HCT116 (cell line): Measurements from ENCODE around the gene PCDH20. TPM values are rescaled to one million over a fixed set of nuclear protein-coding genes. Genes with fewer than 3 reads are reported as not detected.

Source experiments
- ATAC-seq: fragments of 200-7000 bp; cut with Tn5 transposase; 2 replicates; pipeline ENCODE4 v1.9.1; 2020; ENCODE audit warnings: mild to moderate bottlenecking, moderate library complexity
- BruUV-seq: library from RNA; stranded (reverse); fragments of 400-500 nt; replicated peaks from 2 replicates; lab custom pipeline; 2021; lab: Mats Ljungman, UMichigan
- CTCF ChIA-PET: fragments of 300-600 bp; sonication (Branson Sonifier 250); formaldehyde crosslinking; loops from one replicate; lab custom pipeline; 2021; ENCODE audit warnings: antibody characterized with exemption; lab: Charles Lee
- POLR2A ChIA-PET: fragments of 300-600, 350-600 bp; sonication (Branson Sonifier 250); formaldehyde crosslinking; loops from one replicate; lab custom pipeline; 2021; ENCODE audit warnings: antibody characterized with exemption; lab: Charles Lee
- RAD21 ChIA-PET, 2 experiments: fragments of 300-600 bp; sonication (Branson Sonifier 250); formaldehyde crosslinking; loops; one replicate each; lab custom pipeline; 2023; ENCODE audit warnings: low total read pairs in 2 of 2; ENCODE audit not compliant: uncharacterized antibody in 2 of 2, unreplicated experiment in 2 of 2, low non-redundant PET in 1 of 2; lab: Charles Lee
- DNase-seq: peaks from one replicate; pipeline ENCODE4 v3.0.0-alpha.2; 2010; ENCODE audit warnings: low read depth, low spot score
- H2AFZ ChIP-seq: fragments of 200-600 bp; shearing (Covaris generic), sonication (generic); 2 replicates; pipeline ENCODE4 v1.6.1; 2017; ENCODE audit warnings: low read depth, mixed run types, mixed read lengths, antibody characterized with exemption, low read length; ENCODE audit not compliant: poor library complexity, severe bottlenecking
- H3K27ac ChIP-seq: 2 replicates; pipeline ENCODE4 v1.5.1; 2012; ENCODE audit warnings: low read depth, low read length
- H3K27me3 ChIP-seq: fragments of 200-600 bp; sonication (generic); 2 replicates; pipeline ENCODE4 v1.6.1; 2016; ENCODE audit warnings: mixed run types, low read length, mixed read lengths; ENCODE audit not compliant: insufficient read depth
- H3K36me3 ChIP-seq, 2 experiments: fragments of 200-500 bp in 1 of 2; fragments of 200-600 bp in 1 of 2; sonication (Bioruptor generic) in 1 of 2; sonication (generic) in 1 of 2; 2 replicates each; pipeline versions ENCODE4 v1.5.1 to v1.6.1; 2014 to 2016; ENCODE audit warnings: low read length in 2 of 2, inconsistent platforms in 1 of 2, mixed read lengths in 1 of 2, mixed run types in 1 of 2; ENCODE audit not compliant: insufficient read depth in 2 of 2, control insufficient read depth in 1 of 2
- H3K4me1 ChIP-seq, 2 experiments: fragments of 200-600 bp in 1 of 2; sonication (generic) in 1 of 2; 2 replicates each; pipeline versions ENCODE4 v1.5.1 to v1.6.1; 2012 to 2017; ENCODE audit warnings: low read length in 2 of 2, inconsistent platforms in 1 of 2, mild to moderate bottlenecking in 1 of 2, mixed read lengths in 1 of 2, mixed run types in 1 of 2, moderate library complexity in 1 of 2; ENCODE audit not compliant: insufficient read depth in 2 of 2, control insufficient read depth in 1 of 2
- H3K4me2 ChIP-seq: fragments of 200-600 bp; sonication (generic); 2 replicates; pipeline ENCODE4 v1.6.1; 2017; ENCODE audit warnings: mixed run types, low read length, mixed read lengths
- H3K4me3 ChIP-seq, 2 experiments: fragments of 200-600 bp in 1 of 2; sonication (generic) in 1 of 2; replicated peaks in 1 of 2; 2 replicates each; pipeline ENCODE4 v1.5.1; 2011 to 2016; ENCODE audit warnings: low read length in 2 of 2, control low read depth in 1 of 2, low read depth in 1 of 2, mild to moderate bottlenecking in 1 of 2, mixed read lengths in 1 of 2, mixed run types in 1 of 2
- H3K79me2 ChIP-seq: fragments of 200-600 bp; sonication (generic); 2 replicates; pipeline ENCODE4 v1.6.1; 2017; ENCODE audit warnings: mild to moderate bottlenecking, mixed run types, low read length, moderate library complexity, mixed read lengths; ENCODE audit not compliant: insufficient read depth
- H3K9ac ChIP-seq: fragments of 200-600 bp; sonication (generic); 2 replicates; pipeline ENCODE4 v1.6.1; 2016; ENCODE audit warnings: low read length, mixed read lengths
- H3K9me2 ChIP-seq: fragments of 200-600 bp; sonication (generic), shearing (Covaris generic); 2 replicates; pipeline ENCODE4 v1.6.1; 2017; ENCODE audit warnings: mixed run types, mild to moderate bottlenecking, moderate library complexity; ENCODE audit not compliant: insufficient read depth
- H3K9me3 ChIP-seq, 2 experiments: fragments of 200-500 bp in 1 of 2; fragments of 200-600 bp in 1 of 2; sonication (Bioruptor generic) in 1 of 2; sonication (generic) in 1 of 2; 2 replicates each; pipeline ENCODE4 v1.6.1; 2014 to 2017; ENCODE audit warnings: low read length in 2 of 2, mixed read lengths in 2 of 2, inconsistent platforms in 1 of 2, low read depth in 1 of 2, mild to moderate bottlenecking in 1 of 2, mixed run types in 1 of 2, moderate library complexity in 1 of 2; ENCODE audit not compliant: control insufficient read depth in 1 of 2, insufficient read depth in 1 of 2
- H4K20me1 ChIP-seq: fragments of 200-600 bp; sonication (generic), shearing (Covaris generic); 2 replicates; pipeline ENCODE4 v1.6.1; 2017; ENCODE audit warnings: mixed run types, mild to moderate bottlenecking, moderate library complexity; ENCODE audit not compliant: insufficient read depth
- CEBPB ChIP-seq: IDR thresholded peaks from 2 replicates; pipeline ENCODE4 v1.6.1; 2012; ENCODE audit warnings: low read depth
- ELF1 ChIP-seq: IDR thresholded peaks from 2 replicates; pipeline ENCODE4 v1.6.1; 2012; ENCODE audit warnings: low read depth, borderline replicate concordance
- POLR2A ChIP-seq: IDR thresholded peaks from 2 replicates; pipeline ENCODE4 v1.7.0; 2011; ENCODE audit warnings: borderline replicate concordance; ENCODE audit not compliant: insufficient read depth, insufficient read length; ENCODE audit errors: extremely low read depth
- POLR2AphosphoS5 ChIP-seq: IDR thresholded peaks from 2 replicates; pipeline ENCODE4 v1.6.1; 2011; ENCODE audit warnings: mild to moderate bottlenecking, low read depth, low read length, moderate library complexity
- RAD21 ChIP-seq: IDR thresholded peaks from 2 replicates; pipeline ENCODE4 v1.6.1; 2012; ENCODE audit warnings: low read depth, mild to moderate bottlenecking
- SIN3A ChIP-seq: IDR thresholded peaks from 2 replicates; pipeline ENCODE4 v1.6.1; 2012; ENCODE audit warnings: low read depth
- SP1 ChIP-seq: IDR thresholded peaks from 2 replicates; pipeline ENCODE4 v1.6.1; 2012; ENCODE audit warnings: low read depth
- SRF ChIP-seq: IDR thresholded peaks from 2 replicates; pipeline ENCODE4 v1.6.1; 2012; ENCODE audit warnings: low read depth
- TCF7L2 ChIP-seq: IDR thresholded peaks from 2 replicates; pipeline ENCODE4 v1.7.0; 2011; ENCODE audit warnings: borderline replicate concordance, inconsistent platforms; ENCODE audit not compliant: insufficient read depth, insufficient read length; ENCODE audit errors: extremely low read depth
- YY1 ChIP-seq: IDR thresholded peaks from 2 replicates; pipeline ENCODE4 v1.6.1; 2011; ENCODE audit warnings: low read length, low read depth, moderate library complexity, mild to moderate bottlenecking; ENCODE audit not compliant: insufficient replicate concordance; ENCODE audit errors: extremely low read depth
- ZFX ChIP-seq: fragments of 450-650 bp; IDR thresholded peaks from 2 replicates; pipeline ENCODE4 v1.6.1; 2017
- intact Hi-C: fragments of 100-400 bp; cut with micrococcal nuclease; formaldehyde crosslinking; loops from 2 replicates; pipeline ENCODE4 v1.10.0; 2022
- total RNA-seq: library from RNA; stranded (reverse); gene quantifications from one replicate; pipeline ENCODE4 v1.2.1, GENCODE V29; 2021; ENCODE audit not compliant: unreplicated experiment
- TF ChIP-seq, protein P1 (sequence below): IDR thresholded peaks from 2 replicates; pipeline ENCODE4 v1.6.1; 2011; ENCODE audit warnings: mild to moderate bottlenecking, low read length, moderate library complexity; ENCODE audit not compliant: insufficient replicate concordance; ENCODE audit errors: extremely low read depth
- TF ChIP-seq, protein P2 (sequence below): IDR thresholded peaks from 2 replicates; pipeline ENCODE4 v1.6.1; 2012

PCDH20 gene
- total RNA-seq, 1 experiment from 2014 or later: not detected

DNA sequence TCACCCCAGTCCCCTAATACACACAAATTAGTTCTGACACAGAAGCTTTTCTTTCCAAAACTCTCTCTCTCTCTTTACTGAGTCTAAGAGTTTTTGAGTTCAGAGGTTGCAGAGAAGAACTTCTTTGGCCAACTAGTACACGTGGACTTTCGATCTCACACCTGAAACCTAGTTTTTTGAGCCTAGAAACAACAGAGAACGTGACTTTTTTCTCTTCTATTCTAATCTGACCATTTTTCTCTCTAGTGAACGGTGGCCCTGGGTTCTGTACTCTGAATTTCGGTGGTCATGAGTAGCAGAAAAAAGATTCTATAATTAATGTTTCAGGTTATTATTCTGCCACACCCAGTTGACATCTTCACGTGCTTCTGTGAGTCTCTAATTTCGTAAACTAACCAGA, 24.2 kb downstream of the PCDH20 start:
- RAD21 ChIA-PET: no interaction called here
- no peak for ATAC-seq
- intact Hi-C loops: no loop called here

DNA sequence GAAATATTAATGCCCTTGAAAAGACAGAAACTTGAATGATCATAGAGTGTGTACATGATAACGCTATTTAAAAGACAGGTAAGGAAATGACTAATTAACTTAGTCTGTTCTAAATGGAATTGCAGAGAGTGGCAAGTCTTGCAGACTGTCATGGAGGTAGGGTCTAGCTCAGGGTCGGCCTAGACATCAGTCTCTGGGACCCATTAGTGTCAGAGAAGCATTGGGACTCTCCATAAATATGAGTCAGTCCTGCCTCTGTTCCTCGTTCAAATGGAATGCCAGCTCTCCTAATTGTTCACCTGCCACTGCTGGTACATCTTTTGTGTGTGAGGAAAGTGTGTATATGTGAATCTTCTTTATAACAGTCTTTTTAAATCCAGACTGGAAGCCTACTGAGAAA, 28.0 kb downstream of the PCDH20 start:
- Histone ChIP-seq H3K4me2 (no peak overlapping the region), H2AFZ (no peak overlapping the region), H3K27me3 (no peaks in the 10 kb centered on the region), H3K4me3 (no peak overlapping the region), H3K36me3 (no peaks in the 10 kb centered on the region), H3K9ac (no peak overlapping the region), H3K79me2 (no peaks in the 10 kb centered on the region), H3K9me3 (no peaks in the 10 kb centered on the region), H3K4me1 (no peaks in the 10 kb centered on the region), H3K9me2 (no peaks in the 10 kb centered on the region), H3K27ac (no peak overlapping the region), H4K20me1 (no peaks in the 10 kb centered on the region)
- TF ChIP-seq RAD21: no peak
- TF ChIP-seq CEBPB: no peak
- TF ChIP-seq SP1: no peak
- TF ChIP-seq TCF7L2: no peak
- TF ChIP-seq ELF1: no peak
- TF ChIP-seq, protein P1, sequence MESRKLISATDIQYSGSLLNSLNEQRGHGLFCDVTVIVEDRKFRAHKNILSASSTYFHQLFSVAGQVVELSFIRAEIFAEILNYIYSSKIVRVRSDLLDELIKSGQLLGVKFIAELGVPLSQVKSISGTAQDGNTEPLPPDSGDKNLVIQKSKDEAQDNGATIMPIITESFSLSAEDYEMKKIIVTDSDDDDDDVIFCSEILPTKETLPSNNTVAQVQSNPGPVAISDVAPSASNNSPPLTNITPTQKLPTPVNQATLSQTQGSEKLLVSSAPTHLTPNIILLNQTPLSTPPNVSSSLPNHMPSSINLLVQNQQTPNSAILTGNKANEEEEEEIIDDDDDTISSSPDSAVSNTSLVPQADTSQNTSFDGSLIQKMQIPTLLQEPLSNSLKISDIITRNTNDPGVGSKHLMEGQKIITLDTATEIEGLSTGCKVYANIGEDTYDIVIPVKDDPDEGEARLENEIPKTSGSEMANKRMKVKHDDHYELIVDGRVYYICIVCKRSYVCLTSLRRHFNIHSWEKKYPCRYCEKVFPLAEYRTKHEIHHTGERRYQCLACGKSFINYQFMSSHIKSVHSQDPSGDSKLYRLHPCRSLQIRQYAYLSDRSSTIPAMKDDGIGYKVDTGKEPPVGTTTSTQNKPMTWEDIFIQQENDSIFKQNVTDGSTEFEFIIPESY: no peak
- TF ChIP-seq POLR2AphosphoS5: no peak
- ATAC-seq (no peak), DNase-seq (no peak)
- CTCF ChIA-PET: no interaction called here
- BruUV-seq: no TSS peak
- RAD21 ChIA-PET: no interaction called here
- intact Hi-C loops: no loop called here
- POLR2A ChIA-PET: no interaction called here

More for the DNA sequence above, 24.2 kb downstream of the PCDH20 start:
- Histone ChIP-seq H3K4me3 (no peak overlapping the region), H3K27me3 (no peaks in the 10 kb centered on the region), H3K4me1 (no peaks in the 10 kb centered on the region), H3K9ac (no peak overlapping the region), H3K27ac (no peak overlapping the region), H4K20me1 (no peaks in the 10 kb centered on the region), H3K4me2 (no peak overlapping the region), H2AFZ (no peak overlapping the region), H3K9me3 (no peaks in the 10 kb centered on the region), H3K36me3 (no peaks in the 10 kb centered on the region), H3K79me2 (no peaks in the 10 kb centered on the region), H3K9me2 (no peaks in the 10 kb centered on the region)
- TF ChIP-seq RAD21 (no peak), ZFX (no peak), SIN3A (no peak), YY1 (no peak), POLR2A (no peak), SP1 (no peak), POLR2AphosphoS5 (no peak), CEBPB (no peak), SRF (no peak)
- TF ChIP-seq, protein P2, sequence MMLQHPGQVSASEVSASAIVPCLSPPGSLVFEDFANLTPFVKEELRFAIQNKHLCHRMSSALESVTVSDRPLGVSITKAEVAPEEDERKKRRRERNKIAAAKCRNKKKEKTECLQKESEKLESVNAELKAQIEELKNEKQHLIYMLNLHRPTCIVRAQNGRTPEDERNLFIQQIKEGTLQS: no peak
- TF ChIP-seq, protein P1: no peak
- no peak for DNase-seq
- no TSS peak for BruUV-seq
- CTCF ChIA-PET: no interaction called here
- POLR2A ChIA-PET: no interaction called here
